T-helper 1 cell treated with Interleukin-12 subunit alpha and Interleukin-12 subunit beta and Interleukin-4 antibody, amounts not matched to agents 30 μg/mL and 1 μg/mL, for 36 hours (primary cell): Measurements from ENCODE around the gene SV2C.

Experiments used
- H3K27ac Mint-ChIP-seq: one replicate; pipeline ENCODE4 v1.8.0; 2021; ENCODE audit warnings: mild to moderate bottlenecking, mixed read lengths
- H3K27me3 Mint-ChIP-seq: one replicate; pipeline ENCODE4 v1.8.0; 2021; ENCODE audit warnings: low read depth, mixed read lengths
- H3K36me3 Mint-ChIP-seq: one replicate; pipeline ENCODE4 v1.8.0; 2021; ENCODE audit warnings: low read depth, mixed read lengths
- H3K4me1 Mint-ChIP-seq: one replicate; pipeline ENCODE4 v1.8.0; 2021; ENCODE audit warnings: low read depth, mixed read lengths
- H3K4me3 Mint-ChIP-seq: one replicate; pipeline ENCODE4 v1.8.0; 2021; ENCODE audit warnings: mild to moderate bottlenecking, moderate library complexity, mixed read lengths
- H3K9me3 Mint-ChIP-seq: one replicate; pipeline ENCODE4 v1.8.0; 2021; ENCODE audit warnings: mixed read lengths

The SV2C gene

GRCh38 chr5:76389513-76390154 is 306.5 kb downstream of the SV2C start:
- peaks cover 2% of the 10 kb centered on the region for H3K36me3 Mint-ChIP-seq
- H3K4me3 Mint-ChIP-seq = no peak overlapping the region
- H3K27me3 Mint-ChIP-seq = no peaks in the 10 kb centered on the region
- H3K27ac Mint-ChIP-seq = no peak overlapping the region
- H3K4me1 Mint-ChIP-seq = peaks cover 36% of the 10 kb centered on the region
- no peaks in the 10 kb centered on the region for H3K9me3 Mint-ChIP-seq

GRCh38 chr5:76391014-76391413 is 307.8 kb downstream of the SV2C start:
- peaks cover 2% of the 10 kb centered on the region for H3K36me3 Mint-ChIP-seq
- no peaks in the 10 kb centered on the region for H3K27me3 Mint-ChIP-seq
- H3K4me3 Mint-ChIP-seq = no peak overlapping the region
- peaks cover 34% of the 10 kb centered on the region for H3K4me1 Mint-ChIP-seq
- H3K27ac Mint-ChIP-seq = no peak overlapping the region
- no peaks in the 10 kb centered on the region for H3K9me3 Mint-ChIP-seq

GRCh38 chr5:76393035-76393680 is 310.0 kb downstream of the SV2C start:
- Mint-ChIP-seq H3K36me3 (peaks cover 6% of the 10 kb centered on the region), H3K4me3 (no peak overlapping the region), H3K9me3 (no peaks in the 10 kb centered on the region), H3K27me3 (no peaks in the 10 kb centered on the region), H3K4me1 (peaks cover 32% of the 10 kb centered on the region), H3K27ac (no peak overlapping the region)

GRCh38 chr5:76397200-76397599 is 314.0 kb downstream of the SV2C start:
- Mint-ChIP-seq H3K9me3 (no peaks in the 10 kb centered on the region), H3K4me1 (peaks cover 29% of the 10 kb centered on the region), H3K36me3 (peaks cover 5% of the 10 kb centered on the region), H3K4me3 (no peak overlapping the region), H3K27ac (no peak overlapping the region), H3K27me3 (peaks cover 5% of the 10 kb centered on the region)

GRCh38 chr5:76399268-76399667 is 316.1 kb downstream of the SV2C start:
- no peak overlapping the region for H3K27ac Mint-ChIP-seq
- H3K27me3 Mint-ChIP-seq = peaks cover 5% of the 10 kb centered on the region
- no peaks in the 10 kb centered on the region for H3K9me3 Mint-ChIP-seq
- H3K4me1 Mint-ChIP-seq = peaks cover 20% of the 10 kb centered on the region
- no peak overlapping the region for H3K4me3 Mint-ChIP-seq
- peaks cover 7% of the 10 kb centered on the region for H3K36me3 Mint-ChIP-seq

GRCh38 chr5:76400466-76400865 is 317.3 kb downstream of the SV2C start:
- Mint-ChIP-seq H3K4me1 (peaks cover 30% of the 10 kb centered on the region), H3K27ac (no peak overlapping the region)

GRCh38 chr5:76401801-76402250 is 318.6 kb downstream of the SV2C start:
- no peaks in the 10 kb centered on the region for H3K9me3 Mint-ChIP-seq
- H3K27ac Mint-ChIP-seq = peak overlapping the region; percentile 98
- peaks cover 5% of the 10 kb centered on the region for H3K27me3 Mint-ChIP-seq
- H3K4me3 Mint-ChIP-seq = peak overlapping the region; percentile 98
- H3K4me1 Mint-ChIP-seq = peaks cover 43% of the 10 kb centered on the region
- peaks cover 10% of the 10 kb centered on the region for H3K36me3 Mint-ChIP-seq

More at GRCh38 chr5:76400466-76400865, 317.3 kb downstream of the SV2C start:
- H3K36me3 Mint-ChIP-seq = peaks cover 7% of the 10 kb centered on the region
- H3K4me3 Mint-ChIP-seq = no peak overlapping the region
- peaks cover 5% of the 10 kb centered on the region for H3K27me3 Mint-ChIP-seq
- H3K9me3 Mint-ChIP-seq = no peaks in the 10 kb centered on the region

- peak overlapping the region; percentile 98 for H3K27ac Mint-ChIP-seq
- H3K4me1 Mint-ChIP-seq = peaks cover 49% of the 10 kb centered on the region
- H3K36me3 Mint-ChIP-seq = peaks cover 13% of the 10 kb centered on the region
- H3K4me3 Mint-ChIP-seq = peak overlapping the region; percentile 98
- H3K27me3 Mint-ChIP-seq = peaks cover 5% of the 10 kb centered on the region
- no peaks in the 10 kb centered on the region for H3K9me3 Mint-ChIP-seq
Observed at GRCh38 chr5:76402251-76402885, 319.2 kb downstream of the SV2C start.

GRCh38 chr5:76402886-76403765 is 319.9 kb downstream of the SV2C start, which contains the start of gene IQGAP2:
IQGAP2 (plus strand) TSS chr5:76403285; CDS start chr5:76403546, 261 bp downstream.
- Mint-ChIP-seq H3K27me3 (peaks cover 5% of the 10 kb centered on the region), H3K4me1 (peaks cover 55% of the 10 kb centered on the region), H3K9me3 (no peaks in the 10 kb centered on the region)

More at GRCh38 chr5:76402886-76403765, 319.9 kb downstream of the SV2C start, which contains the start of gene IQGAP2:
- peak within 1 kb of the TSS; percentile 99 for H3K27ac Mint-ChIP-seq
- H3K4me3 Mint-ChIP-seq = peak within 1 kb of the TSS; percentile 98
- H3K36me3 Mint-ChIP-seq = peaks cover 15% of the 10 kb centered on the region
